GM21717 (cell line): ENCODE measurements around the gene TMED1.

Experiments used
- ATAC-seq: cut with Tn5 transposase; IDR thresholded peaks from one replicate; pipeline ENCODE4 v1.9.1; 2021; ENCODE audit warnings: mild to moderate bottlenecking, moderate library complexity; ENCODE audit not compliant: unreplicated experiment

TMED1 gene

GRCh38 chr19:10812902-10813404, 23.1 kb downstream of the TMED1 start:
- ATAC-seq = no peak

GRCh38 chr19:10812196-10812595, 23.8 kb downstream of the TMED1 start:
- no peak for ATAC-seq

GRCh38 chr19:10811391-10812111, 24.5 kb downstream of the TMED1 start:
- no peak for ATAC-seq

DNA sequence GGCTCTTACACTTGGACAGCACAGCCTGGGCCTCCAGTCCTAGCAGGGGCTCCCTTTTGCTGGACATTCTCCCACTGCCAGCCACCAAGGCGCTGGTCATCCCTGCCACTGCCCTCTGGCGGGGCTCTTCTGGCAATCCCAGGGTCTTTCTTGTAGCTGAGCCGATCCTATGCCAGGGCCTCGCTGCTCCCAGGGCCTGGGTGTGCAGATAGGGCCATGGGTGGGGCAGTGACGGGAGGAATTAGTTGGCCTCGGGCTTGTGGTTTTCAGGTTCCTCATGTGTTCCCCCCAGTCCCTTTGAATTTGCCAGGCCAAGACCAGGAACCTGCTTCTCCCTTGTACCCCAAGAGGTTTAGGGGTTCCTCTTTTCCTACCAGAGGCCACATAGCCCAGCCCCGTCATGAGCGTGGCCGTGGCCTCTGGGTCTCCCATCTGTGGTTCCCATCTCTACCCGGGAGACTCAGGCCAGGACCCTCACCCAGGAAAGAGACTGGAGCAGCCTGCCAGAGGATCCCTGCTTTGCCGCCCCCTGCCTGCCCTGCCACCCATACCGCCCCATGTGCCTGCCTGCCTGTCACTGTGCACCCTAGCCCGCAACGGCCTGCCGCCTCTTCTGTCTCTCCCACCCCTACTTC, 26.2 kb downstream of the TMED1 start:
- ATAC-seq = no peak

DNA sequence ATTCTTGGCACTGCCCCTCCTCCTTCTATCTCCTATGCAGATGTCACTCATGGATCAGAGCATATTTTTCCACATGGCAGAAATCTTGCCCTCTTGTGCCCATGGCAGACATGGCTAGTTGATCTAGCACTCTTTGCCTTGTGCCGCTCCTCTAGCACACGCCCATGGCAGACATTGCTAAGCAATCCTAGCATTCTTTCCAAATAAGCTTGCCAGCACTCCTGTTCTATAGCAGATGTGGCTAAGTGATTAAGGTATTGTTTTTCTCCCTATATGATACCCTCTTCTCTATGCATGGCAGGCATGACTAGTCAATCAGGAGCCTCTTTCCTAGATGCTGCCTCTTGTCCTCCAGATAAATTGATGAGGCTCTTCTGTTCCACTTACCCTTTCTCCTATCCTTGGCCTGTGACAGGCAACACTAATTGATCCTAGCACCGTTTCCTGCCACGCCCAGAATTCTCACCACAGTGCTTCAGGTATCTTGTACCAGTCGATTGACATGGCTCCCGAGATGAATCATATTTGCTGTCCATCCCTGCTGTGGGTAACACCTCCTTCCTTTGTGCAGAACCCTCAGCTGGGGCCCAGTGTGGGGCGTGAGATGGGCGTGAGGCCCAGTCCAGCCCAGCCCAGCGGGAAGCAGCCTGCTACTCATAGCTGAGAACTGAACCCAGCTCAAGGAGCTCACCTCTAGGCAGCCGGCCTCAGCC, 26.9 kb downstream of the TMED1 start:
- no peak for ATAC-seq

- ATAC-seq = no peak
These were observed 30.2 kb downstream of the TMED1 start for GRCh38 chr19:10805758-10806247.

DNA sequence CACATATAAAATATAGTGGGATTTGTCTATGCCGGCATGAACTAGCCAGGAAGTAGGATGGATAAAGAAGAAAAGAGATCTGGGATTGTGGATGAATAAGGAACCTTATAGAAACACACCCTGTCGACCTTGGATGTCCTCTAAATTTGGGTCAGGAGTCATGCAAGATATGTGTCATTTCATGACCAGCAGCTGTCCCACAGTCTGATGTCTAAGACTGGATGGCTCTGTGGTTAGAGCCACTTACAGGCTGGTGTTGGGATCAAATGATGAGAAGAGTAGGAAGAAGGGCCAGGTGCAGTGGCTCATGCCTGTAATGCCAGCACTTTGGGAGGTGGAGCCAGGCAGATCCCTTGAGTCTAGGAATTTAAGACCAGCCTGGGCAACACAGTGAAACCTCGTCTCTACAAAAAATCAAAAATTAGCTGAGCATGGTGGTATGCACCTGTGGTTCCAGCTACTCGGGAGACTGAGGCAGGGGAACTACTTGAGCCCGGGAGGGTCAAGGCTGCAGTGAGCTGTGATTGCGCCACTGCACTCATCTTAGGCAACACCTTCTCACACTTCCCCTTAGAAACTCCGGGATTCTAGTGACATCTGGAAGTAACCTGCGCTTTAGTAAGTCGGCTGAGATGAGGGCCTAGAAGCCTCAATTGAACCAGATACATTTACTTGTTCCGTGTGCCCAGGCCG, 30.8 kb downstream of the TMED1 start:
- ATAC-seq = no peak

DNA sequence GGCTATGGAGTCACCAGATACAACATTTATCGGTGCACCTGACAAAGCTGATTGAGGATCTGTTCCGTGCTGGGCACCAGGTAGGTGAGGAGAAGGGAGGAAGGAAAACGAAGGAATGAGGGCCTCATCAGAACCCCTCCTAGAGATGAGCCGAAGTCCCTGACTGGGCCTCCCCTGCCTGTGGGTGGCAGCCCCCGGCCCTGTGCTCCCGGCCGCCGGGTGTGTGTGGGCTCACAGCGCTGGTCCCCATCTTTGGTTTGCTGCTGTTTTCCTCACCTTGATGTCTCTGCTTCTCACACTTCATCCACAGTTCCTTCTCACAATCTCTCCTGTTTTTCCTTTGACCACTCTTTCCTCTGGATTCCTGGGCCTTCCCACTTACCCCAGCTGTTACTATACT, 32.8 kb downstream of the TMED1 start:
- ATAC-seq = no peak

GRCh38 chr19:10802479-10802878, 33.5 kb downstream of the TMED1 start:
- no peak for ATAC-seq

DNA sequence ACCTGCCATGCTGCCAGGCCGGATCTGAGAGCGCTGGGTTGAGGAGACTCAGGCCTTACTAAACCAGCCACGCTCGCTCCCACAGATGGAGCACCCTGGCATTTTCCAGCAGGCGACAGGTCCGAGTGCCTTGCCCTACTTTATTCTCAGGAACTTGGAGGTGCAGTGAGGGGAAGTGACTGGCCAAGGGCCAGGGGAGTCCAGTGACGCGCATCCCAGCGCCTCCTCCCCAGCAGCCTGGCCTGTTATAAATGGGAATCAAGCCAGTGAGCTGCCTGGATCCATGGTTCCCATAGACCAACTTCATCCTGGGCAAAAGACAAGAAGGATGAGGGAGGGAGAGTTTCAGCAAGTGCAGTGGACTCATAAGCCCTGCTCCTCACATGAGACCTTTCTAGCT, 35.5 kb downstream of the TMED1 start:
- no peak for ATAC-seq

GRCh38 chr19:10797541-10798256, 38.3 kb downstream of the TMED1 start:
- ATAC-seq = no peak

DNA sequence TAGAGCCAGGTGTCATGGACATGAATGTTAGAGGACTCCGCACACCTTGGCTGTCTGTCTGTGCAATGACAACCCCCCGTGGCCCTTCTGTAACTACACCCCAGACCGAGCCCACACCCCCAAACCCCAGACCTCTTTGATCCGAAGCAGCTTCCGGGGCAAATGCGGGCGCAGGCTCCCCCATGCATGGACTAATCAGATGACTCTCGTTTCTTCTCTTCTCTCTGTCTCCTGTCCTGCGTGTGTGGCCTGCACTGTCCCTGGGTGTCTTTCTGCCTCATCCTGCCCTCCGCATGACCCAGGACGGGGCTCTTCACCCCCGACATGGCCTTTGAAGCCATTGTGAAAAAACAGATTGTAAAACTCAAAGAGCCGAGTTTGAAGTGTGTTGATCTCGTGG, 38.9 kb downstream of the TMED1 start:
- ATAC-seq = no peak

GRCh38 chr19:10796653-10797052, 39.4 kb downstream of the TMED1 start:
- ATAC-seq = no peak

DNA sequence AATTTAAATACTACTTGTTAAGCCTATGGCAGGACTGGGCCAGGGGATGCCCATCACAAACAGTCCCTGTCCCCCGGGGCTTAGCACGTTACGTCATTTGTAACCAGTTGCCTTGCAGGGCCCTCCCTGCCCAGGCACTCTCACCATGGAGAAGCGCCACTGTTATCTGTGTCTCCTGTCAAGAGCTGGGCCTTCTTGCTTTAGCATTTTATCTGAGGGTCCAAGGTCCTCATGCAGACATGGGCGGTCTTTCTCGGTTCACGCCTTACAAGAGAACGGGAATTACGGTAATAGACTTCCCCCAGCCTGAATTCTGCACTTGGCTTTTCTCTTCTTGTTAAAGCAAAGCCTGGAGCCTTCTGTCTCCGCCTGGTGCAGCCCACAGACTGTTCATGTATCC, 46.1 kb downstream of the TMED1 start:
- ATAC-seq = no peak

DNA sequence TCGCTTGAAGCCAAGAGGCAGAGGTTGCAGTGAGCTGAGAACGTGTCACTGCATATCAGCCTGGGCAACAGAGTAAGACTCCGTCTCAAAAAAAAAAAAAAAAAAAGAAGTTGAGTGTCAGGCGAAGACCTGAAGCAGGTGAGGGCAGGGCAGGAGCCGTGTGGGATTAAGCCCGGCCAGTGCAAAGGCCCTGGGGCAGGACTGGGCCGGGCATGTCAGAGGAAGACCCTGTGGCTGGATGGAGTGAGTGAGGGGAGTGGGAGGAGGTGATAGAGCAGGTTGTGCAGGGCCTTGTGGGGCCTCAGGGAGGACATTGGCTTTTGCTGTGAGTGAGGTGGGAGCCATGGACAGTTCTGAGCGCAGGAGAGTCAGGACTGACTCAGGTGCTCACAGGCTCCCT, 47.9 kb downstream of the TMED1 start:
- ATAC-seq = no peak

DNA sequence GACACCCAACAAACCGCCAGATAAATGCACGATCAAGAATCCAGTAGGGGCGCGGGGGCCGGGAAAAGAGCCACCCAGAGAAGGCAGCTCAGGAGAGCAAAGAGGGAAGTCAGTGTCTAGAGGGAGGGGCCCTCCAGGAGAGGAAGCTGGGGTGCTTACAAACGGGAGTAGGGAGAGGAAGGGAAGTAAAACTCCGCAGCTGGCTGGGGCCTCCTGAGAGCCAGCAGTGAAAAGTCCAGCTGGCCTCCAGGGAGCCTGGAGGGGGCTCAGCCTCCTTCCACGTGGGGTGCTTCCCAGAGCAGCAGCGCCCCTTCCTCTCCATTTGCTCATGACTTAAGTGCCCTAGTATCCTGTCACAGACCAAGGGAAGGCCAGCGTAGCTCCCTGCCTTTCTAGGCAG, 51.8 kb downstream of the TMED1 start:
- ATAC-seq = no peak

DNA sequence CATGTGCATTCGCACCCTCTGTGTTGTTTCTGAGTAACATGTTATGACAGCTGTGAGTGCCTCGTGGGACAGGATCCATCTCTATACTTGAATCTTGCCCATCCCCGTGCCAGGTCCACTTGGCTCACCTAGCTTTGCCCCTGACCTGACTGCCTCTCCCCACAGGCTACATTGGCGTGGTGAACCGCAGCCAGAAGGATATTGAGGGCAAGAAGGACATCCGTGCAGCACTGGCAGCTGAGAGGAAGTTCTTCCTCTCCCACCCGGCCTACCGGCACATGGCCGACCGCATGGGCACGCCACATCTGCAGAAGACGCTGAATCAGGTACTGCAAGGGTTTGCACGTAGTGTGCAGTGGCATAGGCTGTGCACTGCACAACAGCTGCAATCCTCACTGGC, 53.2 kb downstream of the TMED1 start:
- ATAC-seq = no peak
